ENCODE results near the gene NINJ2. TPM values are rescaled to one million over a fixed set of nuclear protein-coding genes. Genes with fewer than 3 reads are reported as not detected.
A peak's percentile ranks its signal among the peaks of the same experiment; 100 is the strongest.

Gene NINJ2
- total RNA-seq, 4 donors from 2014 or later = 0.49 to 7.2 (median 2.0) TPM

- Histone ChIP-seq H3K27ac (no peak overlapping the region), H3K9me3 (no peaks in the 10 kb centered on the region), H3K27me3 (no peaks in the 10 kb centered on the region), H3K36me3 (no peaks in the 10 kb centered on the region), H3K4me3 (replicated peaks in 1 of 3) (no peak overlapping the region), H3K4me1 (peaks cover 16 to 18% of the 10 kb centered on the region in 2 donors)
- 90 to 92% methylated on average over 7 of the region's 7 CpGs for WGBS, 2 donors
- intact Hi-C loops (cut with DNase I) = no loop called here
- TF ChIP-seq POLR2A (IDR thresholded peaks at IDR 0.05) = no peak
- TF ChIP-seq, protein P1, sequence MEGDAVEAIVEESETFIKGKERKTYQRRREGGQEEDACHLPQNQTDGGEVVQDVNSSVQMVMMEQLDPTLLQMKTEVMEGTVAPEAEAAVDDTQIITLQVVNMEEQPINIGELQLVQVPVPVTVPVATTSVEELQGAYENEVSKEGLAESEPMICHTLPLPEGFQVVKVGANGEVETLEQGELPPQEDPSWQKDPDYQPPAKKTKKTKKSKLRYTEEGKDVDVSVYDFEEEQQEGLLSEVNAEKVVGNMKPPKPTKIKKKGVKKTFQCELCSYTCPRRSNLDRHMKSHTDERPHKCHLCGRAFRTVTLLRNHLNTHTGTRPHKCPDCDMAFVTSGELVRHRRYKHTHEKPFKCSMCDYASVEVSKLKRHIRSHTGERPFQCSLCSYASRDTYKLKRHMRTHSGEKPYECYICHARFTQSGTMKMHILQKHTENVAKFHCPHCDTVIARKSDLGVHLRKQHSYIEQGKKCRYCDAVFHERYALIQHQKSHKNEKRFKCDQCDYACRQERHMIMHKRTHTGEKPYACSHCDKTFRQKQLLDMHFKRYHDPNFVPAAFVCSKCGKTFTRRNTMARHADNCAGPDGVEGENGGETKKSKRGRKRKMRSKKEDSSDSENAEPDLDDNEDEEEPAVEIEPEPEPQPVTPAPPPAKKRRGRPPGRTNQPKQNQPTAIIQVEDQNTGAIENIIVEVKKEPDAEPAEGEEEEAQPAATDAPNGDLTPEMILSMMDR (IDR thresholded peaks at IDR 0.05) = no peak
- DNase-seq = no peak
These were observed 58.3 kb downstream of the NINJ2 start for GRCh38 chr12:604956-605355.

DNA sequence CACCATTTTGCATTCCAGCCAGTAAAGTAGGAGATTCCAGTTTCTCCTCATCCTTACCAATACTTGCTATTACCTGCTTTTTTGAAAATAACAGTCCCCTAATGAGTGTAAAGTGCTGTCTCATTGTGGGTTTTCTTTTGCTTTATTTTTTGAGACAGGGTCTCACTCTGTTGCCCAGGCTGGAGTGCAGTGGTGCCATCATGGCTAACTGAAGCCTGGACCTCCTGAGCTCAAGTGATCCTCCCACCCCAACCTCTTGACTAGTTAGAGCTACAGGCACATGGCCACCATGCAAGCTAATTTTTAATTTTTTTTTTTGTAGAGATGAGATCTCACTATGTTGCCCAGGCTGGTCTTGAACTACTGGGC is 60.6 kb downstream of the NINJ2 start:
- no peak for DNase-seq
- peaks cover 24% of the 10 kb centered on the region in 2 donors for H3K4me1 ChIP-seq
- no peaks in the 10 kb centered on the region for H3K9me3 ChIP-seq
- H3K4me3 ChIP-seq (replicated peaks in 1 of 3) = no peak overlapping the region
- no peak overlapping the region for H3K27ac ChIP-seq
- no peaks in the 10 kb centered on the region for H3K27me3 ChIP-seq
- intact Hi-C loops (cut with DNase I) = no loop called here
- H3K36me3 ChIP-seq = no peaks in the 10 kb centered on the region
- TF ChIP-seq, protein P1 (IDR thresholded peaks at IDR 0.05) = no peak
- no peak for TF ChIP-seq POLR2A (IDR thresholded peaks at IDR 0.05)

- no peak for DNase-seq
- Histone ChIP-seq H3K36me3 (no peaks in the 10 kb centered on the region), H3K9me3 (no peaks in the 10 kb centered on the region), H3K4me1 (peaks cover 21 to 24% of the 10 kb centered on the region in 2 donors), H3K27me3 (no peaks in the 10 kb centered on the region), H3K4me3 (replicated peaks in 1 of 3) (no peak overlapping the region), H3K27ac (no peak overlapping the region)
- no peak for TF ChIP-seq POLR2A (IDR thresholded peaks at IDR 0.05)
- TF ChIP-seq, protein P1 (IDR thresholded peaks at IDR 0.05) = no peak
- WGBS, 2 donors = 85 to 86% methylated on average over 7 of the region's 7 CpGs
- intact Hi-C loops (cut with DNase I) = no loop called here
These were observed 61.1 kb downstream of the NINJ2 start for GRCh38 chr12:601976-602699.

DNA sequence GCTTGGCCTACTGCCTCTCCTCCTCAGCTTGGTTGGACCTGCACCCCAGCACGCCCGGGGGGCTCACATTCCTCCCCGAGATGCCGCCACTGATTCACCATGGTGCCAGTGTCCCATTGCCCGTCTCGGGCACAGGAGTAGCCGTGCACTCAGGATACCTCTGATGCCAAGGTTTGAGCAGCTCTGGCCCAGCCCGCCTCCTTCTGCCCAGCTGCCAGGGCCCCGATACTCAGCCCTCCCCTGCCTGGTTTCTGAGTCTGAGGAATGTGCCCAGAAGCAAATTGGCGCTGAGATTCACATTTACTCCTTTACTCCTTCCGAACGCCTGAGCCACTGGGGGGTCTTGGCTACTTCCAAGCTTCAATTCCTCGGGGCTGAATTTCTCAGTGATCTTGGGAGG is 63.5 kb downstream of the NINJ2 start:
- 25 to 52% methylated on average over 5 to 13 of the region's 13 CpGs for WGBS, 2 donors
- intact Hi-C loops (cut with DNase I) = no loop called here
- DNase-seq = peak; percentile 75 to 84
- Histone ChIP-seq H3K4me3 (replicated peaks in 1 of 3) (no peak overlapping the region), H3K36me3 (no peaks in the 10 kb centered on the region), H3K27me3 (no peaks in the 10 kb centered on the region), H3K27ac (peak overlapping the region; percentile 52 to 83 (median 64)), H3K4me1 (peaks cover 15 to 20% of the 10 kb centered on the region in 2 donors), H3K9me3 (no peaks in the 10 kb centered on the region)
- TF ChIP-seq POLR2A (IDR thresholded peaks at IDR 0.05) = peak in 1 of 2 donors; percentile 26
- TF ChIP-seq, protein P1 (IDR thresholded peaks at IDR 0.05) = no peak

DNA sequence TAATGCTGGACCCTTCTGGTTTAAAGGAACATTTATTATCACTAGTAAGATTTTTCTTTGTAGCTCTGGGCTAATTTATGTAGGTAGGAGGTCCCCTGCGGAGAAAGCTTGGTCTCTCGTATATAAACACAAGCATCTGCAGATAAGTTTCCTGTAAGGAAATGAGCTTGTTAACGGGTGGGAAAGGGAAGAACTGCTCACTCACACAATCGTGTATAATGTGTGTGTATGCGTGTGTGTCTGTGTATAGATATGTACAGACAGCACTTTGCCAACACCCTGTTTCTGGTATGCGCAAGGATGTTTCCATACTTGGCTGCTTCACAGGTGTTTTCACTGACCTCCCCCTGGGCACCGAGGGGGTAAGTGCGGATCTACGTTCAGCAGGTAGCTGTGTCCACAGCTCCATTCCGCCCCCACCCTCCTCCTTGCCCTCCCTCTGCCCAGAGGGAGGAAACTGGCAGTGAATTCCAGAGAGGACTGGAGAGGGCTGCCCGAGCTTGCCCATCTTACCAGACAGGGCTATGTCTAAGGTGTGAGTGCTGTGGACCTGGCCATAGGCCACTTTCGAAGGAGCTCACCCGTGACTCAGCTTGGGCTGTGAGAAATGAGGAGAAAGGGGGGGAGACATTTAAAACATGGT is 65.2 kb downstream of the NINJ2 start:
- intact Hi-C loops (cut with DNase I) = no loop called here
- Histone ChIP-seq H3K27ac (peak overlapping the region; percentile 50 to 83 (median 66)), H3K4me1 (peaks cover 15 to 20% of the 10 kb centered on the region in 2 donors), H3K36me3 (no peaks in the 10 kb centered on the region), H3K9me3 (no peaks in the 10 kb centered on the region), H3K27me3 (no peaks in the 10 kb centered on the region), H3K4me3 (replicated peaks in 1 of 3) (no peak overlapping the region)
- TF ChIP-seq POLR2A (IDR thresholded peaks at IDR 0.05) = peak in 1 of 2 donors; percentile 22
- TF ChIP-seq, protein P1 (IDR thresholded peaks at IDR 0.05) = peak in 1 of 6 experiments; percentile 19
- WGBS, 2 donors = 24 to 29% methylated on average over 13 of the region's 13 CpGs
- DNase-seq = peak; percentile 91 to 92
